ENCODE results near the gene RTP5. TPM values are rescaled to one million over a fixed set of nuclear protein-coding genes. Genes with fewer than 3 reads are reported as not detected.

RTP5 gene
- total and polyA plus RNA-seq, 8 donors: 0.02 to 0.19 TPM; not detected in 6

GRCh38 chr2:241872313-241872642 is 2.7 kb downstream of the RTP5 start:
- Histone ChIP-seq H3K9me3 (no peaks in the 10 kb centered on the region), H3K27me3 (no peaks in the 10 kb centered on the region), H3K4me3 (no peak overlapping the region), H3K27ac (no peak overlapping the region), H3K36me3 (no peaks in the 10 kb centered on the region), H3K4me1 (no peaks in the 10 kb centered on the region)
- ATAC-seq: no peak
- intact Hi-C loops (cut with DNase I): no loop called here
- no peak for DNase-seq
- no peak for FAIRE-seq
- 86 to 94% methylated on average over 13 to 15 of the region's 15 CpGs for WGBS, 2 donors
- no peak for TF ChIP-seq CTCF (IDR thresholded peaks at IDR 0.05)

- ATAC-seq: no peak
- Histone ChIP-seq H3K27me3 (no peaks in the 10 kb centered on the region), H3K4me1 (no peaks in the 10 kb centered on the region), H3K27ac (no peak overlapping the region), H3K36me3 (no peaks in the 10 kb centered on the region), H3K4me3 (no peak overlapping the region), H3K9me3 (no peaks in the 10 kb centered on the region)
- WGBS, 2 donors: 78 to 97% methylated on average over 28 to 54 of the region's 54 CpGs
- peak in 2 of 6 donors; percentile 57 to 68 for DNase-seq
- no peak for TF ChIP-seq CTCF (IDR thresholded peaks at IDR 0.05)
- intact Hi-C loops (cut with DNase I): no loop called here
- FAIRE-seq: no peak
Observed at GRCh38 chr2:241873081-241873802, 3.7 kb downstream of the RTP5 start.

GRCh38 chr2:241873803-241874110 is 4.2 kb downstream of the RTP5 start:
- 84 to 89% methylated on average over 7 of the region's 7 CpGs for WGBS, 2 donors
- Histone ChIP-seq H3K36me3 (no peaks in the 10 kb centered on the region), H3K27ac (no peak overlapping the region), H3K4me3 (no peak overlapping the region), H3K9me3 (no peaks in the 10 kb centered on the region), H3K27me3 (no peaks in the 10 kb centered on the region), H3K4me1 (no peaks in the 10 kb centered on the region)
- intact Hi-C loops (cut with DNase I): no loop called here
- ATAC-seq: no peak
- DNase-seq: peak in 1 of 6 donors; percentile 59
- no peak for TF ChIP-seq CTCF (IDR thresholded peaks at IDR 0.05)
- no peak for FAIRE-seq

- no peaks in the 10 kb centered on the region for H3K27me3 ChIP-seq
- H3K4me1 ChIP-seq: no peaks in the 10 kb centered on the region
- ATAC-seq (no peak), DNase-seq (peak in 2 of 6 donors; percentile 24 to 72), FAIRE-seq (no peak)
- intact Hi-C loops (cut with DNase I): no loop called here
- H3K9me3 ChIP-seq: no peaks in the 10 kb centered on the region
- no peaks in the 10 kb centered on the region for H3K36me3 ChIP-seq
- TF ChIP-seq CTCF (IDR thresholded peaks at IDR 0.05): no peak
- H3K4me3 ChIP-seq: no peak overlapping the region
- 85 to 95% methylated on average over 17 of the region's 17 CpGs for whole genome bisulfite sequencing, 2 donors
- no peak overlapping the region for H3K27ac ChIP-seq
Observed at GRCh38 chr2:241874277-241874925, 4.9 kb downstream of the RTP5 start.
